ENCODE data around the gene BPIFB4.

Gene BPIFB4

DNA sequence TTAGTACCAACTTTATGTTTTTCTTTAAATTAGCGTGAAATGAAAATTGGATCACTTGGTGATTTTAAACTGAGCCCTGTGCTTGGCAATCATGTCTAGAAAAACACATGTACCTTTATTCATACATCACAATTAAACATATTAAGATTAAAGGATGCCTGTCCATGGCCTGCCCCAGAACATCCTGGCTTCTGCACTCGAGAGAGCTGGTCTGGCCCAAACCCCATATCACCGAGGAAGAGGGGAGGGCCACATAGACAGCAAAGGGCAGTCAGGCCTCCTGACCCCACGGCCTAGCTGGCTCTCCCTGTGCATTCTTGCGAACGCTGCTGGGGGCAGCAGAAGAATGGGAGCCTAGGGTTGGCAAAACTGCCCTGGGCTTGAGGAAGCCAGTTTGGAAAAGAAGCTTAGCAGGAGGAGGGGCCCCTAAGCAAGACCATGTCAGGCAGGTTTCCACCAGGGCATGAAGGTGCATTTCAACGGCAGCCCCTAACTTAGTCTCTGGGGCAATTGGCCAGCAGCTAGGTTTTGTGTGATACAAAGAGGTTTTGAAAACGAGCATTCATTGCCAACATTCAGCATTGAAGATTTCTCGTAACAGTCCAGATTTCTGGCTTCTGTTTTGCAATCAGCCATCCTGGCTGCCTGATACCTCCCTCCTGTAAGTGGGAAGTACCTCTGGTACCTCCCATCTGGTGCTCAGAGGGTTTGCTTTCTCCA is 17.2 kb upstream of the BPIFB4 start:
- DNase-seq: no peak

DNA sequence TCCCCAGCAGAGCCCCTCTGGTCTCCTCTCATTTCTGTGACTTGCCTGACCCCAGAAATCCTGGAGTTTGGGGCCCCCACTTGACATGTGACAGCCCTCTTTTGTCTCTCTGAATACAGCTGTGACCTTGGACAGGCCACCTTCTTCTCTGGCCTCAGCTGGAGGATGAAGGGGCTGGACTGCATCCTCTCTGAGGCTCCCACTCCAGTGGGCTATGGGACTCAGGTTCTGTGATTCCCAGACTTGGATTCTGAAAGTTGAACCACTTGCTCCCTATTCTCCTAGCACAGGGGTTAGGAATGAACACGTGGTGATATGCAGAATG is 16.7 kb upstream of the BPIFB4 start:
- no peak for DNase-seq

DNA sequence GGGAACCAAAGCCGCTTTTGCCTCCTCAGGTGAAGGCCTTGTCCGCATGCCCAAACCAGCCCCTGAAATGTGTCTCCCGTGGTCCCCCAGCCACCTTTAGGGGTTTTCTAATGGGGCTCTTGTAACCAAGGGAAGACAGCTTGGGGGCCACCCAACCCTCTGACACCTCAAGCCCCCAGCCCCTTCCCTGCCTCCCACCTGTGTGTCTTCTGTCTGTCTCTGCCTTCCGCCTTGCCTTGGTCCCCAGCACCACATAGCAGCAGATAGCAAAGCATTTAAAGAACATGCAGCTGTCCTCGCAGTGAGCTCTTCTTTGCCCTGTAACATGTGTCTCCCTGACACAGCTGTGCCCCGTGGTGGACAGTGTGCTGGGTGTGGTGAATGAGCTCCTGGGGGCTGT is 16.2 kb upstream of the BPIFB4 start:
- no peak for DNase-seq

DNA sequence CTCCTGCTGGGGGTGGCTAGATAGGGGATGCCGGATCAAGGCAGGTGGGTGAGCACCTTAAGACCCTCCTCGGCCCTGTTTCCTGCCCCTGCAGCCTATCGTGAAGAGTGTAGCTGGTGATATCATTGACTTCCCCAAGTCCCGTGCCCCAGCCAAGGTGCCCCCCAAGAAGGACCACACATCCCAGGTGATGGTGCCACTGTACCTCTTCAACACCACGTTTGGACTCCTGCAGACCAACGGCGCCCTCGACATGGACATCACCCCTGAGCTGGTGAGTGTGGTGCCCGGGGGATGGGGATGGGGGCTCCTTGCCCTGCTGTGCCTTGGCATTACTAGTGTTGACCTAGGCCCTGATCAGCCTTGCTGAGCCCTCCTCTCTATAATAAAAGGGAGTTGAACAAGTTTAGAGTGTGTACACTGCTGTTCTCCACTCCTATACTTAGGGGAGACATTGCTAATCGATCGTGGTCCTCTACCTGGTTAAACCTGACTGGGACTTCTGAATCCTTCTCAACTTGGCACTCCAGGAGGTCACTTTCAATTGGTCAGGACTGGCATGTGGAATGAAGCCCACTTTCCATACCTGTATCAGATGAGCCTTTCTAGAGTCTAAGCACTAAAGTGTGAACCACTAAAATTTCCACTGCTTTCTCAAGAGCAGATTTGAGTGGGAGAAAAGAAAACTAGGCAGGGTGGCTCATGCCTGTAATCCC is 14.7 kb upstream of the BPIFB4 start:
- no peak for DNase-seq

DNA sequence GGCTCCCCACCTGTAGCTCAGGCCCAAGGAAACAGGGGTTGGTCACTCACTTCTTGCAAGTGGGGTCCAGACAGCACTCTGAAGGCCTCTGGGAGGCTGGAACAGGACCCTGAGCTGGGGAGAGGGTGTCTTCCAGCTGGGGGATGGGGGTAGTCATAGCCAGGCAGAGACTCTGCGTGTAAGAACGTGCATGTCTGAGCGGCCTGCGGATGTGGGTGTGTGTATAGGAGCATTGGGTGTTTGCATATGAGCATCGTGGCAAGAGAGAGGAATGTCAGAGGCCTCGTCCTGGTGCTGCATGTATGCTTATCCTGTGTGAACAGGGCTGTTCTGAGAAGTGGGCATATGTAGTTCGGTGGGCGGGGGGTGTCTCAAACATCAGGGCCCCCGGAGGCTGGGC is 13.7 kb upstream of the BPIFB4 start:
- DNase-seq: no peak

DNA sequence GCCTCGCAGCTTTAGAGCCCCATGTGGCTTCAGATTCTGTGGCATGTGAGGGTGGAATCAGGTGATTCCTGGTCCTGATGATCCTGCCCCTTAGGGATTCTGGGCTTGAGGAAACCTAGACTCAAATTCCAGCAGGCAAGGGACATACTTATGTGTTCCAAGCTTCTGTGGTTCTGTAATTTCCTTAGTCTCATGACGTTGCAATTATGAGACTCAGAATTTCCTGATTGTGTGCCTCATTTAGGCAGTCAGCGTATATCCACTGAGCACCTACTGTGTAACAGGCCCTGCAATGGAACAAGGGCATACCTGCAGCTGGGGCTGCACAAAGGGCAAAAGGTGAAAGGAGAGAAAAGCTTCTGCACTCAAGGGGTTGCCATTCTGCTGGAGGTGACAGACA is 11.6 kb upstream of the BPIFB4 start:
- no peak for DNase-seq

DNA sequence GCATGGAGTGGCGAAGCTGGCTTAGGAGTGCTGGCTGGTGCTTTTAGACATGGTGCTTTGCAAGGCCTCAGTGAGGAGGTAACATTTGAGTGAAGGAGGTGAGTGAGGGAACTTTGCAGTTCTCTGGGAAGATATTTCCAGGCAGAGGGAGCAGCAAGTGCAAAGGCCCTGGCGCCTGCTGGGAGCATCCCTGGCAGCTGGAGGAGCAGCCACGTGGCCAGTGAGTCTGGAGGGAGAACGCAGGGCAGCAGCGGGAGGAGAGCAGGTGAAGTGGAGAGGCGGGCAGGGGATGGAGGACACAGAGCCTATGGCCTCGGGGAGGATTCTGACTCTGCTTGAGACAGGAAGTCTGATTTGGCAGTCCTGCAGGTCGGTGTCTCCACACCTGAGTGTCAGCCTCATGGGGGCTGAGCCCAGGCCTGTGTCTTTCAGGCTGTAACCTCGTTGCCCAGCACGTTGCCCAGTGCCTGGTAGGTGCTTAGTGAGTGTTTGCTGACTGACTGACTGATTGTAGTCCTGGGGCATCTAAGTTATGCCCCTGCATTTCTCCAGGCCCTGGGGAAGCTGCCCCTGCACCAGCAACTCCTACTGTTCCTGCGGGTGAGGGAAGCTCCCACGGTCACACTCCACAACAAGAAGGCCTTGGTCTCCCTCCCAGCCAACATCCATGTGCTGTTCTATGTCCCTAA is 11.0 kb upstream of the BPIFB4 start:
- DNase-seq: no peak

DNA sequence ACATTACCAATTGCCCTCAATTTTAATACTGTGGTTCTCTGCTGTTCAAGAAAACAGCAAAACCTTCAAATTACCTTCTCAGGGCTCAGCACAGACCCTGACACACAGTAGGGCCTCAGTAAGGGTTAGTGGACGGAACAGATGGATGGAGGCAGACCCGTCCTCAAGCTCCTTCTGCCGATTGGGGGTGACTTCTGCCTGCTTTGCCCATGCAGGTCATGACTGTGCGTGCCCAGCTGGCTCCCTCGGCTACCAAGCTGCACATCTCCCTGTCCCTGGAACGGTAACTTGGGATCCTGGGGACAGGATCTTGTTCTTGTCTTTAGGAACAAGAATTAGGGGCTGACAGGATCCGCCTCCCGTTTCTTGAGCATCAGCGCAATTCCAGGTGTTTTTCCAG is 9.8 kb upstream of the BPIFB4 start:
- no peak for DNase-seq

DNA sequence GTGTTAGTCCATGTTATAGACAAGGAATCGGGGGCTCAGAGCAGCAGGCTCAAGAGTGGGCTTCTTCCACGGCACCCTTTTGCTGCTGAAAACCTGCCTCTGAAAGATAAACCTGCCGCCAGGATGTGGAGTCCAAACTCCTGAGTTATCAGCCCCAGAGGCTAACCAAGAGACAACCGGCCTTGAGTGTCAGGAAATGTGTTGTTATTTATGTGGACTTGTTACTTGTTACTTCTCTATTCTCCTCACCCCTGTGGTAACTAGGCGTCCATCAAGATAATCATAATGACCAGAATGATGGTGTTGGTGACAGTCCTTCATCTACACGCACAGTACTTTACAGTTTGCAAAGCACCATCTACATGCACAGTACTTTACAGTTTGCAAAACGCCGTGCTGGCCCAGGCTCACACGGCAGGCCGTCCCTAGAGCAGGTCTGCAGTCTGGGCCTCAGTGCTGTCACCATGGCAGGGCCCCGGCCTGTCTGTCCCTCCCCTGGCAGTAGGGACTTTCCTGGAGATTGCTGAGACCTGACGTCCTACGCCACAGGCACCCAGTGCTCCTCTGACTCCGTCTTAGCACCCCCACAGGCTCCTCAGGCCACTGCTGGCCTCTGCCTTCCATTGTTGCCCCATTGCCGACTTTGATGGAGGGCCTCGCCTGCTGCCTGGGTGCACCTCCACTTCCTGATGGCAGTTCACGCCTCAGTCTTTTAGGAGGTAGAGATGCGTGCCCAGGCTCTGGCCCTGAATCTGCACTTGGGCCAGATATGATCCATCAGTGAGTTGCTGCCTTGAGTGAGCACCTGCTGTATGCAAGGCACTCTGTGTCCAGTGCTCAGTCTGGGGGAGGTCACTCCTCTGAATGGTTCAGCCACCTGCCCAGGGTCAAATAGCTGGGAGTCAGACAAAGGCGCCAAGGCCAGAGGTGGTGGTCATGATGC is 9.1 kb upstream of the BPIFB4 start:
- no peak for DNase-seq

DNA sequence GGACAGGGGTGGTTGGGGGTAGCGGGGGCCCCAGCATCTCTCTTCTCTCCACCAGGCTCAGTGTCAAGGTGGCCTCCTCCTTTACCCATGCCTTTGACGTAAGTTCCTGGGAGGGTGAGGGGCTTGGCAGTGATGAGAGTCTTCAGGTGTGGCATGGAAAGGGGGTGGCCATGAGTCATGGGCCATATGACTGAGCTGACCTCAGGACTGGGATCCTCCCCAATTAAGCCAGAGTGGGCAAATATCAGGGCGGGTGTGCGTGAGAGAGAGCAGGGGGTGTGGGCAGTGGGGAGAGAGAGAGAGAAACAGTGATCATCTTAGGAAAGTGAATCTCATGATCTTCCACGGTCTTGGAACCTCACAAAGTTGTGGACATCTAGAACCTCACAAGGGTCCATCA is 8.2 kb upstream of the BPIFB4 start:
- DNase-seq: no peak

DNA sequence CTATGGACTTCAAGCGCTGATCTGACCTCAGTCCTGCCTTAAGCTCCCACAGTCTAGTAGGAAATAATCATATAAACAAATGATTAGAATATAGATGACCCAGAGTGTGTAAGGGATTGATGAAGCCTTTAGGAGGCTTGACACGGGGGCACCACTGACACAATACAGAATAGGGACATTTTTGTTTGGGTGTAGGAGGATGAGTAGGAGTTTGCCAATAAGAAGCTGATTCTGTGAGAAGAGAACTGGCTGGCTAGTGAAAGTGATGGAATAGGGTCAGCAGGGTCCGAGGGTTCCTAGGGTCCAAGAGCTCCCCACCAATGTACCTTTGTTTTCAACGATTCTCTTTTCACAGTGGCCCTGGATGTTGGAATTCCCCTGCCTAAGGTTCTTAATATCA is 7.1 kb upstream of the BPIFB4 start:
- DNase-seq: no peak

DNA sequence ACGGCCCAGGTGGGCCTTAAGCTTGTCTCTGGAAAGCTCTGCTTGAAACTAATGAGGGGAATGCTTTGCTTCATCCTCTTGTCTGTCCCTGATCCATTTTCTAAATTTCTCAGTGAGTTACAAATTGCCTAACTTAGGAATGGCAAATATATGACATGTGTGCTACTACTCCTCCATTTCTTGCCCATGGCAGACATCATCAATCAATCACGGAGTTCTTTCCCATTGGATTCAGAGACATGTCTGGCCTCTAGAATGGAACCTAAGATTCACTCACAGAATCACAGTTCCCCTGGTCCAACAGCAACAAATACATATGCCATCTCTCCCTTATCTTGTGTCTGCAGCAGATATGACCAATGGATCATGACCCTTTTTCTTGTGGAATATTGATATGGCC is 6.6 kb upstream of the BPIFB4 start:
- DNase-seq: no peak

DNA sequence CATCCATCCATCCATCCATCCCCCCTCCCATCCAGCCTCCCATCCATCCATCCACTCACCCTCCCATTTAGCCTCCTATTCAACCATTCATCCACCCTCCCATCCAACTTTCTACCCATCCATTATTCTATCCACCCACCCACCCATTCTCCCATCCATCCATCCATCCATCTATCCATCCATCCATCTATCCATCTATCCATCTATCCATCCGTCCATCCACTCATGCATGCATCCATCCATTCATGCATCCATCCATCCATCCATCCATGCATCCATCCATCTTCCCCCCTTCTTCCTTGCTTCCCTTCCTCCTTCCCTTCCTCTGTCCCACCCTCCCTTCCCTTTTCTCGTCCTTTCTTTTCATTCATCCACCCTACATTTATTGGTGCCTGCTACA is 4.8 kb upstream of the BPIFB4 start:
- no peak for DNase-seq

DNA sequence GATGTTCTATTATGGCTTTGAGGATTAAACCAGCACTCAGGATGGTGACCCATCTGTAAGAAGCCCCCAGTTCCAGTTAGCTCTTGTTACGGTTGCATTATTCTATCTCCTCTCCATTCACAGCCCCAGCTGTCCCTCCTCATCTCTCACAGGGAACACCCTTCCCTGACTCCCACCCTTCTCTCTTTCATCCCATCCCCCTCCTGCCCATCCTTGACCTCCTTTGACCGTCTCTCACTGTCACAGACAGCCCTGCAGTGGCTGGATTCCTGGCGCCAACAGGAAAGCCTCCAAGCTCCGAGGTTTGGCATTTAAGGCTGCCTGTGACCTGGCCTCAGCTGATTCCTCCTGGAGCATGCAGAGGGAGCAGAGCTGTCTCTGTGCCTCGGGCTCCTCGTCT is 4.2 kb upstream of the BPIFB4 start:
- DNase-seq: no peak

DNA sequence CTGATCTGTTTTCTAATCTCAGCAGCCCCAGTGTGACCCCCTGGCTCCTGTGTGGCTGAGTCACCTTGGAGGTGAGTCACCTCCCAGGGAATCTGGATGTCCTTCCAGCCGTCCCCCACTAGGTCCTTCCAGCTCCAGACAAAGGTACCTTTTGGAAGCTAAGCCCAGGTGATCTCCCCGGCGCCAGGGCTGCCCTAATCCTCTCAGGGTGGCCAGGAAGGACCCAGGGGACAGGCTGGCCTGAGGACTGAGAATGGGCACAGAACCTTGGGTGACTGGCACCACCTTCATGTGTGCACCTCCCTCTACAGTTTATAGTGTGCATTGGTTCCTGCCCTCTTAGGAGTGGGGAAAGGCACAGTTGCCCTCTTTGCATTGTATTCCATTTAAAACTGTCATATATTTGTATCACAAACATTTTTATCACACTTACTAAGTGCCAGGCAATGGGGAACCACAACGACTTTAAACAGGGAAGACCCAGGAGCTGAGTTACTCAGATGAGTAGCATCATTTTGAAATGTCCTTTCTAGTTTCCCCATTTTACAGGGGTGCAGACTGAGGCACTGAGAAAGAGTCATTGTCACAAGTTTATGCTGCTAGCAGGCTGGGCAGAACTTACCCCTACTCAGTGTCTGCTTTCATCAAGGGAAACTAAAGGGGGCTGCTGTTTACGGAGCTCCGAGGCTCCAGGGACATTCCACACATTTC is 2.6 kb upstream of the BPIFB4 start:
- DNase-seq: peak; percentile 47 to 56

DNA sequence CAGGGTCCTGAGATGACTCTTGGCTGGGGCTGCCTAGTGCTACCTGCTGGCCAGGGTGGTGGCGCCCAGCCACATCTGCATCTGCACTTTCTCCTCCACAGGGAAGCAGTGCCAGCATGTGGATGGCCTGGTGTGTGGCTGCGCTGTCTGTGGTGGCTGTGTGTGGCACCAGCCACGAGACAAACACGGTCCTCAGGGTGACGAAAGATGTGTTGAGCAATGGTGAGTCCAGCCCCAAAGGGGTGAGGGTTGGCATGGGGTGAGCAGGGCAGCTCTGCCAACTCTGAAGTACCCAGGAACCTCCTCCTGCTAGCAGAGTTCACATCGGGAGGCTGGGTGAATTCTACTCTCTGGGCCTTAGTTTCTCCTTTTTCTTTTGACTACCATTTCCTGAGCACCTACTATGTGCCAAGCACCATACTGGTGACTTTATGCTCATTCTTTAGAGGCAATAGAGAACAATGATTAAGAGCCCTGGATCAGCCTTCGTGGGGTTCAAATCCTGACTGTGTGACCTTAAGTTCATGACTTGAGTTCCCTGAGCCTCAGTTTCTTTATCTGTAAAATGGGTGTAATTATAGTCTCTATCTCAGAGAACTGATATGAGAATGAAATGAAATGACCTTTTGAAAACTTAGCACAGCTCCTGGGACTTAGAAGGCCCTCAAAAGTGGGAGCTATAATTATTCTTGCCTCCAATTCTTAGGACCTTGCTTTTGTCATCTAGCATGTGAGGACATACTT is 2.1 kb downstream of the BPIFB4 start:
- DNase-seq: peak in 1 of 2 donors; percentile 22

DNA sequence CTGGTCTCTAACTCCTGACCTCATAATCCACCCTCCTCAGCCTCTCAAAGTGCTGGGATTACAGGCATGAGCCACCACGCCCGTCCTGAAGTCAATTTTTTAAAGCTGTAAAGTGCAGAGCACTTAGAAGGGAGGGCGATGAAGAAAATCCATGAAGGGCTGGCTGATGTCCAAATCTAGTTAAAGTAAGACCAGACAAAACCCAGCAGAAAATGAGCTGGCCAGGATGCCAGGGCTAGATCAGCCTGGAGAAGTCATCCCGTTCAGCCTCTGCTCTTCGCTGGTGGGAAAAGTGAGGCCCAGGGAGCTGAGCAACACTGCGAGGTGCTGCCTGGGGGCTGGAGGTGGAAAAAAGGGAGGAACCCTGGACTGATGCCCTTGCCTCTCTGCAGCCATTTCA is 3.1 kb downstream of the BPIFB4 start:
- DNase-seq: no peak

DNA sequence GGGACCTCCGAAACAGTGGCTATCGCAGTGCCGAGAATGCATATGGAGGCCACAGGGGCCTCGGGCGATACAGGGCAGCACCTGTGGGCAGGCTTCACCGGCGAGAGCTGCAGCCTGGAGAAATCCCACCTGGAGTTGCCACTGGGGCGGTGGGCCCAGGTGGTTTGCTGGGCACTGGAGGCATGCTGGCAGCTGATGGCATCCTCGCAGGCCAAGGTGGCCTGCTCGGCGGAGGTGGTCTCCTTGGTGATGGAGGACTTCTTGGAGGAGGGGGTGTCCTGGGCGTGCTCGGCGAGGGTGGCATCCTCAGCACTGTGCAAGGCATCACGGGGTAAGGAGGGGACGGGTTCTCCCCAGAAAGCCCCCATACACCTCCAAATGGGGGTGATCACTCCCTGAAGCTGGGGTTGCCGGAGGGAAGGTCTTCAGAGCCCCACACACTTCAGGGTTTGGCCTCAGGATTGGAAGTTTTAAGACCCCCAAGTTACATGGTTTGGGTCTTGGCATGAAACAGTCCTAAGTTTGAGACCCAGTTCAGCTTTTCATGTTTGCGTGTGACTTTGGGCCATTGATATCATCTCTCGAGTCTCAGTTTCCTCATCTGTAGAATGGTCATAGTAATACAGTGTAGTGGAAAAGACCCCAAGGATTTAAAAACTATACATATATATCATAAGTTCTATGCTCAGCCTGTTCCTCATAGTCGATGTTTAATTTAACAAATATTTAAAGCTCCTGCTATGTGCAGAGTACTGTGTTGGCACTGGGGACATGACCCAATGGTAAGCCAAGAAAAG is 4.3 kb downstream of the BPIFB4 start:
- no peak for DNase-seq

DNA sequence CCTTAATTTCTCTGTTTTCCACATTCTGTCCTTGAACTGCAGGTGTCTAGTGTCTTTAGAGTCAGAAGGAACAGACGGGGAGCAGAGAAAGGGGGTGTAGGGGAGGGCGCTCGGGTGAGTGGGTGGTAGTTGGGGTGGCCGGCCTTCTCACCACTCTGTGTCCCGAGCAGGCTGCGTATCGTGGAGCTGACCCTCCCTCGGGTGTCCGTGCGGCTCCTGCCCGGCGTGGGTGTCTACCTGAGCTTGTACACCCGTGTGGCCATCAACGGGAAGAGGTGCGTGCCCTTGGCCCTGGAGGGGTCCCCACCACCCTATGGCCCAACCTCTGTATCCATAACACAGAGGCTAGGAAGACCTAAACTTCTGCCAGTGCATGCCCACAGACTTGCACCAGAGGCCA is 5.3 kb downstream of the BPIFB4 start:
- no peak for DNase-seq

DNA sequence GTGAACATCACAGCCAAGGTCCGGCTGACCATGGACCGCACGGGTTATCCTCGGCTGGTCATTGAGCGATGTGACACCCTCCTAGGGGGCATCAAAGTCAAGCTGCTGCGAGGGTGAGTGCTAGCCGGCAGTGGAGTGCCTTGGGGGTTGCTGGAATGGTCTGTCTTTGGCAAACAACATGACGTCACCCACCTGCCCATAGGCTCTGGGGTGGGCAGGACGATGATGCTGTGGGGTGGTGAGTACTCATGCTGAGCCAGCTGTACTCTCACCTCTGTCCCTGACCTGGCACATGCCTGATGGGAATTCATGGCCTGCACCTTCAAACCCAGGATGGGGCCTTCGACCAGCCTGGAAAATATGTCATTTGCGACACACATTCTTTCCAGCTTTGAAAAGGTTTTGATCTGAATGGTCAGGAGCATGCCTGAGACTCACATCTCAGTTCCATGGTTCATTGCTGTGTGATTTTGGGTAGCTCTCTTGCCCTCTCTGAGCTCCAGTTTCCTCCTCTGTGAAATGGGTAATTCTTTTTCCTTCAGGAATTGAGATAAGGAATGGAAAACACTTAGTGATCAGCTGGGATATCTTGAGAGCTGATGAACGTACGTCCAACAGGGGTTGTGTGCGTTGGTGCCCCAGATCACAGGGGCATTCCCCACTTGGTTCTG is 6.7 kb downstream of the BPIFB4 start:
- DNase-seq: no peak
